ENCODE data around the gene NLRP1. TPM values are rescaled to one million over a fixed set of nuclear protein-coding genes. Genes with fewer than 3 reads are reported as not detected.

NLRP1 gene
- total RNA-seq, 1 donor, result 55.4 TPM

DNA sequence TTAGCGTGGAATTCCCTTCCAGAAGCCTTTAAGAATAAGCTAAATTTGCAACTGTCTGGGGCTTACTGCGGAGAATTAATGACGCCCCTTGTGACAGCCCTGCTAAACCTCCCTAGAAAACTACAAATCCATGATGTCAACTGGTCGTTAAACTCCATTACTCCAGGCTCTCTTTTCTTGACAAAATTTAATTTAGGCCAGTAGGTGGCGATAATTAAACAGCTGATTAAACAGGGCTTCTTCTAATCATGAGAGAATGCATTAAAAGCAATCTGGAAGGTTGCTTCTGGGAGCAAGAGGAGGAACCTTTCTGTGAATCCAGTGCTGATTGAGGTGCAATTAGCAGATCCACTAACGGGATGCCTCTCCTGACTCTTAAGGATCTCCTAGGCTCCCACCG, 8.1 kb upstream of the NLRP1 start:
- peak; percentile 60 for DNase-seq (ENCODE audit: low read depth)
- TF ChIP-seq, protein P1, sequence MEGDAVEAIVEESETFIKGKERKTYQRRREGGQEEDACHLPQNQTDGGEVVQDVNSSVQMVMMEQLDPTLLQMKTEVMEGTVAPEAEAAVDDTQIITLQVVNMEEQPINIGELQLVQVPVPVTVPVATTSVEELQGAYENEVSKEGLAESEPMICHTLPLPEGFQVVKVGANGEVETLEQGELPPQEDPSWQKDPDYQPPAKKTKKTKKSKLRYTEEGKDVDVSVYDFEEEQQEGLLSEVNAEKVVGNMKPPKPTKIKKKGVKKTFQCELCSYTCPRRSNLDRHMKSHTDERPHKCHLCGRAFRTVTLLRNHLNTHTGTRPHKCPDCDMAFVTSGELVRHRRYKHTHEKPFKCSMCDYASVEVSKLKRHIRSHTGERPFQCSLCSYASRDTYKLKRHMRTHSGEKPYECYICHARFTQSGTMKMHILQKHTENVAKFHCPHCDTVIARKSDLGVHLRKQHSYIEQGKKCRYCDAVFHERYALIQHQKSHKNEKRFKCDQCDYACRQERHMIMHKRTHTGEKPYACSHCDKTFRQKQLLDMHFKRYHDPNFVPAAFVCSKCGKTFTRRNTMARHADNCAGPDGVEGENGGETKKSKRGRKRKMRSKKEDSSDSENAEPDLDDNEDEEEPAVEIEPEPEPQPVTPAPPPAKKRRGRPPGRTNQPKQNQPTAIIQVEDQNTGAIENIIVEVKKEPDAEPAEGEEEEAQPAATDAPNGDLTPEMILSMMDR (IDR thresholded peaks at IDR 0.05; ENCODE audit: insufficient read depth, low read length), result peak; percentile 42
- no peak overlapping the region for H3K4me3 ChIP-seq (ENCODE audit: low read depth, low read length)

DNA sequence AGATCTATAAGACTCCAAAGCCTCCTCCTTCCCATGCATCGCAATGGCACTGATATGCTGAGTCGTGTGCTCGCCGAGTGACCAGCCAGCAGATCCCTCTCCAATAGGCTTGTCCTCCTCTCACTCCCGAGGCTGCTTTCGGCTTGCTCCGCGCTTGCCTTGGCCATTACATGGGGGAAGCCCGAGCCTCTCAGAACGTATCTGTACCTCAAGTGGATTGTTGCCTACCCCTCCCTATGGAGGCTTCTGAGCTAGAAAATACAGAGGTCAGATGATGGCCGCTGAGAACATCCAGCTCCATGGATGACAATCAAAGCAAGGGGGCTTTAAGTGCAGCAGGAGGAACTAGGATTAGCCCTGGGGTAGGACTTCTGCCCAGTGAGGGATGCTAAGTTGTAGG, 7.7 kb upstream of the NLRP1 start:
- H3K4me3 ChIP-seq (ENCODE audit: low read depth, low read length), result no peak overlapping the region
- DNase-seq (ENCODE audit: low read depth), result no peak
- TF ChIP-seq, protein P1 (IDR thresholded peaks at IDR 0.05; ENCODE audit: insufficient read depth, low read length), result no peak

DNA sequence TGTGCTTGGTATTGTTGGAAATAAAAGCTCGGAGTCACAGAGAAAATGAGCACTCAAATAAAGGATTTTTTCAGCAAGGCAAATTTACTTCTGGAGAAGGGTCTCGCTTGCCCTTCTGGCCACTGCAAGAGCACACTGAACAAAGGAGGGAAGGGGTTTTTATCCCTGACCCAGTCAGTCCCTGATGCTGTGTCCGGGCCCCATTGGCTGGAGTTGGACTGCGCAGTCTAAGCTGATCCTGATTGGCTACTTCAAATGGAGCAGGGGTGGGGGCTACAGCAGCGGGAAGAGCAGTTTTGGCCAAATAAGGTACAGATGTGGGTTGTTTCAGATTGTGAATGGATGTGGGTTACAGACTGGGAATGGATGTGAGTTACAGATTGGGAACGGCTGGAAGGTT, 4.3 kb upstream of the NLRP1 start:
- DNase-seq (ENCODE audit: low read depth), result no peak
- TF ChIP-seq, protein P1 (IDR thresholded peaks at IDR 0.05; ENCODE audit: insufficient read depth, low read length), result no peak
- no peak overlapping the region for H3K4me3 ChIP-seq (ENCODE audit: low read depth, low read length)

DNA sequence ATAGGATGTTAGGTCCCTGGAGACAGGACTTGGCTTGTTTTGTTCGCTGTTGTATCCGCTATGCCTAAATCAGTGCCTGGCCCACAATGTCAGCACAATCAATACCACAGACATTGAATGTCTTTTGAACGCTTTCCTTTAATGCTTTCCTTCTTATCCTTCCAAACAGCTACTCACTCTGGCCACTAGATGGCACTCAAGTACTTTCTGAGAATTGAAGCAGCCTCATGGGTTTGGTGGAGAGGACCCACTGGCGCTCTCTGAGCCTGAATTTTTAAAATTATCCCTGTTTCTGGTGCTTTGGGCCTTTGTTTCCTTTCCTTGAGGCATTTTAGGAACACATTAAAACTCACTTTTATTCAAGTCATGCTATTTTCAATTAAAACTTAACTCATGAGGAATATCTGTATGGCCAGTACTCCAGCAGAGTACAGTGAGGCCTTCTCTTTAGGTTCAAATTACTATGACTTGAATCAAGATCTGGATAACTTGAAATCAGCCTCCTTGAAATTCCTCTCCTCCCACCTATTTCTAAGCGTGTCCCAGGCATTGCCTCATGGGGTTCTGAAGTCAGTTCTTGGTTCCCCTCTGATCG, 3.2 kb upstream of the NLRP1 start:
- TF ChIP-seq, protein P1 (IDR thresholded peaks at IDR 0.05; ENCODE audit: insufficient read depth, low read length), result peak; percentile 91
- no peak overlapping the region for H3K4me3 ChIP-seq (ENCODE audit: low read depth, low read length)
- DNase-seq (ENCODE audit: low read depth), result peak; percentile 85

DNA sequence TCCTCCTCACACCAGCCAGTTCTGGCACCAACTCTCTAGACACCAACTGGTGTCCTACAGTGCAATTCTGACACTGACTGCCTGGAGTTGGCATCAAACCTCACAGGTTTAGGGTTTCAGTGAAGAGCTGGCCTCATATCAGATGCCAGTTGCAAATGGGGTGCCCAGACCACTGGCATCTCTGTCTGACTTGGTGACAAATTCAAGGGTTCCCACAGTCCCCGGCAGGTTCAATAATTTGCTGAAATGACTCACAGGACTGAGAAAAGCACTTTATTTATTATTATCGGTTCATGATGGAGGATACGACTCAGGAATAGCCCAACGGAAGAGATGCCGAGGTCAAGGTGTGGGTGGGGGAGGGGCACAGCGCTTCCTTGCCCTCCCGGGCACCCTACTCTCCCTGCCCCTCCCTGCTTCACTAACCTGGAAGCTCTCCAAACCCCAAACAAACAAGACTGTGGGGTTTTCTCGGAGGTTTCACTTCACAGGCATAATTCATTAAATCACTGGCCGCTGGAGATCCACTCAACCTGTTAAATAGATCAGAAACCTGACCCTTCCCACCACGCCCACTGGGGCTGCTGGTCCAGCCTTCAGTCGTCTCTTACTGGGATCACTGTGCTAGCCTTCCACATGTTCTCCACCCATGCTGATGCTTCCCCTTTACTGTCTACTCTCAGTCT, 1.7 kb upstream of the NLRP1 start:
- DNase-seq (ENCODE audit: low read depth), result peak; percentile 15
- TF ChIP-seq, protein P1 (IDR thresholded peaks at IDR 0.05; ENCODE audit: insufficient read depth, low read length), result no peak
- no peak overlapping the region for H3K4me3 ChIP-seq (ENCODE audit: low read depth, low read length)

DNA sequence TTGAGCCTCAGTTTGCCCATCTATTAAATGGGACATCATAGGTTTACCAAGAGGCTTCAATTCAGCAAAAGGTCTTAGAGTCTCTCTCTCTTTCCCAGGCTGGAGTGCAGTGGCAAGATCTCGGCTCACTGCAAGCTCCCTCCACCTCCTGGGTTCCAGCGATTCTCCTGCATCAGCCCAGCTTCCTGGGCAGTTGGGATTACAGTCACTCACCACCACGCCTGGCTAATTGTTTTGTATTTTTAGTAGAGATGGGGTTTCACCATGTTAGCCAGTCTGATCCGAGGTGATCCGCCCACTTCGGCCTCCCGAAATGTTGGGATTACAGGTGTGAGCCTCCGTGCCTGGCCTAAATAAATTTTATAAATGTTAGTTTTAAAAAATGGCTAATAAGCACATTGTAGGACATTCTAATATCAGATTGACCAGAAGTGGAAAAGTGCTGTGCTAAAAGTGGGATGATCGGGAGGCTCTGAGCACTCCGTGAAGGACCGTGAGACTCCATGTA, 1.0 kb upstream of the NLRP1 start:
- TF ChIP-seq, protein P1 (IDR thresholded peaks at IDR 0.05; ENCODE audit: insufficient read depth, low read length), result no peak
- DNase-seq (ENCODE audit: low read depth), result no peak
- H3K4me3 ChIP-seq (ENCODE audit: low read depth, low read length), result no peak overlapping the region

All from fibroblast of the aortic adventitia (primary cell).